H1 (cell line): ENCODE measurements around the gene PLB1. TPM values are rescaled to one million over a fixed set of nuclear protein-coding genes. Genes with fewer than 3 reads are reported as not detected.

Experiments
- ASH2L ChIP-seq: fragments of 200-600, 300-600 bp; sonication (generic); IDR thresholded peaks from one replicate; pipeline ENCODE4 v1.7.1; 2017; ENCODE audit warnings: low read length
- ATF2 ChIP-seq: IDR thresholded peaks from 2 replicates; pipeline ENCODE4 v1.6.1; 2012; ENCODE audit warnings: low read length, inconsistent platforms
- EP300 ChIP-seq, 2 experiments: IDR thresholded peaks; 1 replicate in 1 of 2; 2 replicates in 1 of 2; pipeline ENCODE4 v1.6.1; 2011 to 2012; ENCODE audit warnings: low read depth in 2 of 2, low read length in 2 of 2, mild to moderate bottlenecking in 2 of 2, borderline replicate concordance in 1 of 2, inconsistent platforms in 1 of 2, moderate library complexity in 1 of 2
- NRF1 ChIP-seq: IDR thresholded peaks from 2 replicates; pipeline ENCODE4 v1.6.1; 2011; ENCODE audit warnings: mild to moderate bottlenecking, low read depth, low read length, improper control_type of control experiment
- POU5F1 ChIP-seq: IDR thresholded peaks from 2 replicates; pipeline ENCODE4 v1.6.1; 2011; ENCODE audit warnings: low read depth, mild to moderate bottlenecking, low read length, moderate library complexity
- RAD21 ChIP-seq, 2 experiments: IDR thresholded peaks in 1 of 2; conservative IDR thresholded peaks in 1 of 2; 2 replicates each; pipeline ENCODE4 v1.6.1; 2011; ENCODE audit warnings: low read depth in 2 of 2, low read length in 2 of 2, improper control_type of control experiment in 1 of 2, inconsistent platforms in 1 of 2, mild to moderate bottlenecking in 1 of 2, moderate library complexity in 1 of 2
- SP4 ChIP-seq: IDR thresholded peaks from 2 replicates; pipeline ENCODE4 v1.6.1; 2012; ENCODE audit warnings: low read length, inconsistent platforms
- TEAD4 ChIP-seq: IDR thresholded peaks from 2 replicates; pipeline ENCODE4 v1.6.1; 2012; ENCODE audit warnings: low read depth, low read length, inconsistent platforms, mixed read lengths
- polyA plus RNA-seq, 7 experiments: library from polyadenylated mRNA; depleted of rRNA in 3 of 7; stranded (reverse) in 5 of 7; unstranded in 2 of 7; fragments of >200 nt in 5 of 7; fragments of 200-250 nt in 2 of 7; gene quantifications; 1 replicate in 5 of 7; 2 replicates in 1 of 7; 4 replicates in 1 of 7; pipeline versions ENCODE4 v1.2.1 to v1.2.3, GENCODE V29; 2011 to 2013; ENCODE audit warnings: missing spikeins in 2 of 7, mixed read lengths in 2 of 7
- total RNA-seq: library from RNA; stranded (reverse); fragmentation: NEBNext Ultra II Directional; extraction: Animal tissue kit (Norgen Biotek cat#: 25700); gene quantifications from 2 replicates; pipeline ENCODE4 v1.2.1, GENCODE V29; 2021
- TF ChIP-seq, protein P1 (sequence below): fragments of 300-600 bp; sonication (generic); IDR thresholded peaks from 2 replicates; pipeline ENCODE4 v1.7.1; 2012; ENCODE audit warnings: low read length, moderate library complexity, mild to moderate bottlenecking, inconsistent platforms; ENCODE audit not compliant: insufficient replicate concordance

Gene PLB1
- total and polyA plus RNA-seq, 2 of the 8 experiments (the other 6 are each of a cell fraction or from before 2014, with no cell fraction given), result 0.20 to 0.36 TPM

DNA sequence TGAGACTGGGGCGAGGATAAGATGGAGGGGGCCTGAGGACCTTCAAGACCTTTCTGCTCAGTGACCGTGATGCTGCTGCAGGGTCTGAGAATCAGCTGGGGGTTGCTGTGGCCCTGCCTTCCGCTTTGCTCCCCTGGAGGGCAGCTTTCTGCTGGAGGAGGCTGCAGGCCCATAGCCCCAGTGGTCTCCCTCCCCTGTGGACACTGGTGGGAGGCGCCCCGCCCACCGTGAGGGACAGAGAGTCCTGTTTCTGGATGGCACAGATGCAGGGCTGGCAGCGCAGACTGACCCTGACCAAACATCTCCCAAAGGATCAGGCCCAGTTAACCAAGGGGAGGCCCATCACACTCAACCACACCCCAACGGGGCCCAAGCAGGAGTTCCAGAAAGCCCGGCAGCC is 42.8 kb downstream of the PLB1 start (continued):
- TF ChIP-seq, protein P1, sequence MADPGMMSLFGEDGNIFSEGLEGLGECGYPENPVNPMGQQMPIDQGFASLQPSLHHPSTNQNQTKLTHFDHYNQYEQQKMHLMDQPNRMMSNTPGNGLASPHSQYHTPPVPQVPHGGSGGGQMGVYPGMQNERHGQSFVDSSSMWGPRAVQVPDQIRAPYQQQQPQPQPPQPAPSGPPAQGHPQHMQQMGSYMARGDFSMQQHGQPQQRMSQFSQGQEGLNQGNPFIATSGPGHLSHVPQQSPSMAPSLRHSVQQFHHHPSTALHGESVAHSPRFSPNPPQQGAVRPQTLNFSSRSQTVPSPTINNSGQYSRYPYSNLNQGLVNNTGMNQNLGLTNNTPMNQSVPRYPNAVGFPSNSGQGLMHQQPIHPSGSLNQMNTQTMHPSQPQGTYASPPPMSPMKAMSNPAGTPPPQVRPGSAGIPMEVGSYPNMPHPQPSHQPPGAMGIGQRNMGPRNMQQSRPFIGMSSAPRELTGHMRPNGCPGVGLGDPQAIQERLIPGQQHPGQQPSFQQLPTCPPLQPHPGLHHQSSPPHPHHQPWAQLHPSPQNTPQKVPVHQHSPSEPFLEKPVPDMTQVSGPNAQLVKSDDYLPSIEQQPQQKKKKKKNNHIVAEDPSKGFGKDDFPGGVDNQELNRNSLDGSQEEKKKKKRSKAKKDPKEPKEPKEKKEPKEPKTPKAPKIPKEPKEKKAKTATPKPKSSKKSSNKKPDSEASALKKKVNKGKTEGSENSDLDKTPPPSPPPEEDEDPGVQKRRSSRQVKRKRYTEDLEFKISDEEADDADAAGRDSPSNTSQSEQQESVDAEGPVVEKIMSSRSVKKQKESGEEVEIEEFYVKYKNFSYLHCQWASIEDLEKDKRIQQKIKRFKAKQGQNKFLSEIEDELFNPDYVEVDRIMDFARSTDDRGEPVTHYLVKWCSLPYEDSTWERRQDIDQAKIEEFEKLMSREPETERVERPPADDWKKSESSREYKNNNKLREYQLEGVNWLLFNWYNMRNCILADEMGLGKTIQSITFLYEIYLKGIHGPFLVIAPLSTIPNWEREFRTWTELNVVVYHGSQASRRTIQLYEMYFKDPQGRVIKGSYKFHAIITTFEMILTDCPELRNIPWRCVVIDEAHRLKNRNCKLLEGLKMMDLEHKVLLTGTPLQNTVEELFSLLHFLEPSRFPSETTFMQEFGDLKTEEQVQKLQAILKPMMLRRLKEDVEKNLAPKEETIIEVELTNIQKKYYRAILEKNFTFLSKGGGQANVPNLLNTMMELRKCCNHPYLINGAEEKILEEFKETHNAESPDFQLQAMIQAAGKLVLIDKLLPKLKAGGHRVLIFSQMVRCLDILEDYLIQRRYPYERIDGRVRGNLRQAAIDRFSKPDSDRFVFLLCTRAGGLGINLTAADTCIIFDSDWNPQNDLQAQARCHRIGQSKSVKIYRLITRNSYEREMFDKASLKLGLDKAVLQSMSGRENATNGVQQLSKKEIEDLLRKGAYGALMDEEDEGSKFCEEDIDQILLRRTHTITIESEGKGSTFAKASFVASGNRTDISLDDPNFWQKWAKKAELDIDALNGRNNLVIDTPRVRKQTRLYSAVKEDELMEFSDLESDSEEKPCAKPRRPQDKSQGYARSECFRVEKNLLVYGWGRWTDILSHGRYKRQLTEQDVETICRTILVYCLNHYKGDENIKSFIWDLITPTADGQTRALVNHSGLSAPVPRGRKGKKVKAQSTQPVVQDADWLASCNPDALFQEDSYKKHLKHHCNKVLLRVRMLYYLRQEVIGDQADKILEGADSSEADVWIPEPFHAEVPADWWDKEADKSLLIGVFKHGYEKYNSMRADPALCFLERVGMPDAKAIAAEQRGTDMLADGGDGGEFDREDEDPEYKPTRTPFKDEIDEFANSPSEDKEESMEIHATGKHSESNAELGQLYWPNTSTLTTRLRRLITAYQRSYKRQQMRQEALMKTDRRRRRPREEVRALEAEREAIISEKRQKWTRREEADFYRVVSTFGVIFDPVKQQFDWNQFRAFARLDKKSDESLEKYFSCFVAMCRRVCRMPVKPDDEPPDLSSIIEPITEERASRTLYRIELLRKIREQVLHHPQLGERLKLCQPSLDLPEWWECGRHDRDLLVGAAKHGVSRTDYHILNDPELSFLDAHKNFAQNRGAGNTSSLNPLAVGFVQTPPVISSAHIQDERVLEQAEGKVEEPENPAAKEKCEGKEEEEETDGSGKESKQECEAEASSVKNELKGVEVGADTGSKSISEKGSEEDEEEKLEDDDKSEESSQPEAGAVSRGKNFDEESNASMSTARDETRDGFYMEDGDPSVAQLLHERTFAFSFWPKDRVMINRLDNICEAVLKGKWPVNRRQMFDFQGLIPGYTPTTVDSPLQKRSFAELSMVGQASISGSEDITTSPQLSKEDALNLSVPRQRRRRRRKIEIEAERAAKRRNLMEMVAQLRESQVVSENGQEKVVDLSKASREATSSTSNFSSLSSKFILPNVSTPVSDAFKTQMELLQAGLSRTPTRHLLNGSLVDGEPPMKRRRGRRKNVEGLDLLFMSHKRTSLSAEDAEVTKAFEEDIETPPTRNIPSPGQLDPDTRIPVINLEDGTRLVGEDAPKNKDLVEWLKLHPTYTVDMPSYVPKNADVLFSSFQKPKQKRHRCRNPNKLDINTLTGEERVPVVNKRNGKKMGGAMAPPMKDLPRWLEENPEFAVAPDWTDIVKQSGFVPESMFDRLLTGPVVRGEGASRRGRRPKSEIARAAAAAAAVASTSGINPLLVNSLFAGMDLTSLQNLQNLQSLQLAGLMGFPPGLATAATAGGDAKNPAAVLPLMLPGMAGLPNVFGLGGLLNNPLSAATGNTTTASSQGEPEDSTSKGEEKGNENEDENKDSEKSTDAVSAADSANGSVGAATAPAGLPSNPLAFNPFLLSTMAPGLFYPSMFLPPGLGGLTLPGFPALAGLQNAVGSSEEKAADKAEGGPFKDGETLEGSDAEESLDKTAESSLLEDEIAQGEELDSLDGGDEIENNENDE, result no peak
- TF ChIP-seq SP4 (no peak), NRF1 (no peak), RAD21 (IDR thresholded peaks at IDR 0.05 in 1 of 2, conservative IDR thresholded peaks at IDR 0.05 in 1 of 2; ENCODE audit: low read depth in 2 of 2, low read length in 2 of 2) (no peak), ATF2 (no peak), POU5F1 (no peak), TEAD4 (no peak), EP300 (IDR thresholded peaks at IDR 0.05; ENCODE audit: borderline replicate concordance in 1 of 2, low read depth in 2 of 2, low read length in 2 of 2) (no peak), ASH2L (no peak)
